ENCODE data around the gene DDX28.

- TF ChIP-seq CTCF (IDR thresholded peaks at IDR 0.05; ENCODE audit: extremely low read depth in 1 of 2, insufficient read depth in 1 of 2, low read depth in 1 of 2, low read length in 2 of 2) (no peak), POLR2A (IDR thresholded peaks at IDR 0.05; ENCODE audit: low read depth, low read length) (no peak), EZH2 (IDR thresholded peaks at IDR 0.05; ENCODE audit: borderline replicate concordance, low read depth, low read length, severe bottlenecking) (no peak), JUN (IDR thresholded peaks at IDR 0.05; ENCODE audit: borderline replicate concordance, insufficient read depth, insufficient read length, low read depth) (no peak), POLR2AphosphoS5 (IDR thresholded peaks at IDR 0.05; ENCODE audit: insufficient read depth, low read depth, low read length) (no peak), FOS (IDR thresholded peaks at IDR 0.05; ENCODE audit: borderline replicate concordance, insufficient read depth, low read length) (no peak)
Observed at GRCh38 chr16:68070249-68070730, 47.3 kb upstream of the DDX28 start.
